H1 (cell line): ENCODE measurements around the gene ADGRV1. TPM values are rescaled to one million over a fixed set of nuclear protein-coding genes. Genes with fewer than 3 reads are reported as not detected.

ENCODE experiments used
- CTCF ChIA-PET: fragments of 300-600 bp; sonication (Branson Sonifier 250); formaldehyde crosslinking; loops from one replicate; lab custom pipeline; 2021; ENCODE audit not compliant: partially characterized antibody; lab: Charles Lee
- POLR2A ChIA-PET: fragments of 300-600 bp; sonication (Branson Sonifier 250); formaldehyde crosslinking; loops from one replicate; lab custom pipeline; 2021; ENCODE audit warnings: inconsistent platforms; ENCODE audit not compliant: partially characterized antibody; lab: Charles Lee
- DNase-seq, 2 experiments: peaks; one replicate each; pipeline versions ENCODE4 v3.0.0 to v3.0.0-alpha.2; 2010 to 2022; ENCODE audit warnings: low spot score in 2 of 2, low read depth in 1 of 2, mixed read lengths in 1 of 2
- FAIRE-seq: peaks from 2 replicates; lab custom pipeline; 2011; peaks lifted over from hg19 to GRCh38; lab: Jason Lieb, UNC
- H2AFZ ChIP-seq: 2 replicates; pipeline ENCODE4 v1.8.1; 2012; ENCODE audit warnings: low read length, inconsistent platforms
- H2AK5ac ChIP-seq: 2 replicates; pipeline ENCODE4 v1.6.1; 2013; ENCODE audit warnings: low read depth, low read length
- H2BK120ac ChIP-seq: replicated peaks from 2 replicates; pipeline ENCODE3; 2013; ENCODE audit warnings: low read depth, low read length, inconsistent platforms
- H2BK12ac ChIP-seq: 2 replicates; pipeline ENCODE4 v1.6.1; 2013; ENCODE audit warnings: low read depth, low read length
- H2BK15ac ChIP-seq: 2 replicates; pipeline ENCODE4 v1.6.1; 2013; ENCODE audit warnings: low read length
- H2BK20ac ChIP-seq: 2 replicates; pipeline ENCODE4 v1.6.1; 2013; ENCODE audit warnings: low read length
- H2BK5ac ChIP-seq: 2 replicates; pipeline ENCODE4 v1.6.1; 2013; ENCODE audit warnings: low read depth, low read length
- H3K14ac ChIP-seq: 2 replicates; pipeline ENCODE4 v1.6.1; 2013; ENCODE audit warnings: inconsistent platforms; ENCODE audit not compliant: insufficient read length
- H3K18ac ChIP-seq: 2 replicates; pipeline ENCODE4 v1.6.1; 2013; ENCODE audit warnings: low read length; ENCODE audit errors: extremely low read depth
- H3K23ac ChIP-seq: 2 replicates; pipeline ENCODE4 v1.6.1; 2013; ENCODE audit warnings: inconsistent platforms; ENCODE audit not compliant: insufficient read length
- H3K23me2 ChIP-seq: 2 replicates; pipeline ENCODE4 v1.6.1; 2013; ENCODE audit warnings: low read depth, low read length
- H3K27ac ChIP-seq: 2 replicates; pipeline ENCODE4 v1.6.1; 2011; ENCODE audit warnings: low read depth, low read length, inconsistent platforms
- H3K27me3 ChIP-seq, 4 experiments: replicated peaks in 1 of 4; 1 replicate in 1 of 4; 2 replicates in 3 of 4; pipeline versions ENCODE4 v1.6.1 to v1.8.1; 2011 to 2013; ENCODE audit warnings: low read length in 3 of 4, mild to moderate bottlenecking in 3 of 4, inconsistent platforms in 2 of 4, mixed read lengths in 2 of 4, moderate library complexity in 1 of 4; ENCODE audit not compliant: control insufficient read depth in 3 of 4, insufficient read depth in 3 of 4; ENCODE audit errors: extremely low read depth in 1 of 4
- H3K36me3 ChIP-seq, 4 experiments: 2 replicates each; pipeline versions ENCODE4 v1.6.1 to v1.8.1; 2011 to 2013; ENCODE audit warnings: mild to moderate bottlenecking in 4 of 4, low read length in 3 of 4, moderate library complexity in 2 of 4, control low read depth in 1 of 4, inconsistent platforms in 1 of 4; ENCODE audit not compliant: insufficient read depth in 4 of 4, control insufficient read depth in 2 of 4
- H3K4ac ChIP-seq: replicated peaks from 2 replicates; pipeline ENCODE3; 2013; ENCODE audit warnings: low read length, low read depth, mixed read lengths, inconsistent platforms; ENCODE audit not compliant: insufficient read length
- H3K4me1 ChIP-seq, 4 experiments: replicated peaks in 1 of 4; 1 replicate in 1 of 4; 2 replicates in 3 of 4; pipeline versions ENCODE4 v1.6.1 to v1.8.1; 2011 to 2013; ENCODE audit warnings: low read length in 3 of 4, inconsistent platforms in 2 of 4, mixed read lengths in 1 of 4; ENCODE audit not compliant: insufficient read depth in 4 of 4, control insufficient read depth in 3 of 4
- H3K4me2 ChIP-seq, 2 experiments: 2 replicates each; pipeline versions ENCODE4 v1.6.1 to v1.8.1; 2011 to 2013; ENCODE audit warnings: low read depth in 2 of 2, low read length in 2 of 2, control low read depth in 1 of 2, inconsistent platforms in 1 of 2, mild to moderate bottlenecking in 1 of 2; ENCODE audit not compliant: insufficient read depth in 1 of 2
- H3K4me3 ChIP-seq, 4 experiments: fragments of 200-600, 300-600 bp in 1 of 4; sonication (generic), shearing (Covaris generic), sonication (Bioruptor Twin) in 1 of 4; 2 replicates each; pipeline versions ENCODE4 v1.5.1 to v1.8.1; 2011 to 2016; ENCODE audit warnings: low read length in 4 of 4, low read depth in 3 of 4, control low read depth in 2 of 4, inconsistent platforms in 2 of 4, mild to moderate bottlenecking in 2 of 4, mixed read lengths in 1 of 4, moderate library complexity in 1 of 4; ENCODE audit not compliant: insufficient read depth in 2 of 4; ENCODE audit errors: extremely low read depth in 1 of 4
- H3K56ac ChIP-seq: replicated peaks from 2 replicates; pipeline ENCODE3; 2013; ENCODE audit warnings: low read depth, mild to moderate bottlenecking, mixed read lengths, low read length, inconsistent platforms; ENCODE audit not compliant: insufficient read length
- H3K79me1 ChIP-seq: 2 replicates; pipeline ENCODE4 v1.6.1; 2013; ENCODE audit warnings: low read depth, low read length, control low read depth
- H3K79me2 ChIP-seq, 2 experiments: 2 replicates each; pipeline versions ENCODE4 v1.6.1 to v1.8.1; 2012 to 2013; ENCODE audit warnings: low read length in 2 of 2, mild to moderate bottlenecking in 2 of 2, inconsistent platforms in 1 of 2; ENCODE audit not compliant: insufficient read depth in 2 of 2, control insufficient read depth in 1 of 2
- H3K9ac ChIP-seq, 4 experiments: replicated peaks in 1 of 4; 1 replicate in 1 of 4; 2 replicates in 3 of 4; pipeline versions ENCODE4 v1.6.1 to v1.8.1; 2011 to 2013; ENCODE audit warnings: low read depth in 3 of 4, low read length in 3 of 4, control low read depth in 2 of 4, mild to moderate bottlenecking in 2 of 4, moderate library complexity in 2 of 4, inconsistent platforms in 1 of 4; ENCODE audit errors: extremely low read depth in 1 of 4
- H3K9me3 ChIP-seq, 2 experiments: 2 replicates each; pipeline versions ENCODE4 v1.6.1 to v1.8.1; 2012 to 2013; ENCODE audit warnings: mild to moderate bottlenecking in 2 of 2, moderate library complexity in 2 of 2, control low read depth in 1 of 2, inconsistent platforms in 1 of 2, low read depth in 1 of 2, low read length in 1 of 2, mixed read lengths in 1 of 2; ENCODE audit not compliant: insufficient read depth in 2 of 2
- H4K20me1 ChIP-seq, 2 experiments: replicated peaks in 1 of 2; 2 replicates each; pipeline versions ENCODE3 to v1.8.1; 2011 to 2013; ENCODE audit warnings: inconsistent platforms in 2 of 2, low read length in 2 of 2, mild to moderate bottlenecking in 1 of 2; ENCODE audit not compliant: insufficient read depth in 2 of 2, control insufficient read depth in 1 of 2
- H4K5ac ChIP-seq: 2 replicates; pipeline ENCODE4 v1.6.1; 2013; ENCODE audit warnings: low read length, low read depth, mixed read lengths, inconsistent platforms; ENCODE audit not compliant: insufficient read length
- H4K8ac ChIP-seq: 2 replicates; pipeline ENCODE4 v1.8.0; 2013; ENCODE audit warnings: mild to moderate bottlenecking, moderate library complexity, low read length, inconsistent platforms; ENCODE audit not compliant: insufficient read depth; ENCODE audit errors: extremely low read depth
- H4K91ac ChIP-seq: replicated peaks from 2 replicates; pipeline ENCODE3; 2013; ENCODE audit warnings: low read length, mixed read lengths, inconsistent platforms; ENCODE audit not compliant: insufficient read length
- BRCA1 ChIP-seq: IDR thresholded peaks from 2 replicates; pipeline ENCODE4 v1.6.1; 2012; ENCODE audit warnings: low read depth, low read length, improper control_type of control experiment
- CHD1 ChIP-seq: IDR thresholded peaks from 2 replicates; pipeline ENCODE4 v1.6.1; 2012; ENCODE audit warnings: low read depth, low read length, improper control_type of control experiment
- CHD2 ChIP-seq: IDR thresholded peaks from 2 replicates; pipeline ENCODE4 v1.6.1; 2012; ENCODE audit warnings: low read length, improper control_type of control experiment
- POLR2AphosphoS5 ChIP-seq: IDR thresholded peaks from 2 replicates; pipeline ENCODE4 v1.6.1; 2011; ENCODE audit warnings: low read depth, low read length
- WGBS, 2 experiments: shearing (Covaris generic) in 1 of 2; methylation state at CpG; one replicate each; pipeline versions ENCODE4 v1.1.6 to v1.1.7; 2013 to 2015; ENCODE audit warnings: low lambda C conversion rate in 2 of 2, mixed read lengths in 2 of 2, inconsistent platforms in 1 of 2, low coverage in 1 of 2, missing lambda C conversion rate in 1 of 2; ENCODE audit not compliant: insufficient replicate concordance in 2 of 2, insufficient coverage in 1 of 2, insufficient read length in 1 of 2; ENCODE audit errors: extremely low coverage in 1 of 2, missing lambda C conversion rate in 1 of 2; 5-methylcytosine and 5-hydroxymethylcytosine counted together
- polyA plus RNA-seq, 7 experiments: library from polyadenylated mRNA; depleted of rRNA in 3 of 7; stranded (reverse) in 5 of 7; unstranded in 2 of 7; fragments of >200 nt in 5 of 7; fragments of 200-250 nt in 2 of 7; gene quantifications; 1 replicate in 5 of 7; 2 replicates in 1 of 7; 4 replicates in 1 of 7; pipeline versions ENCODE4 v1.2.1 to v1.2.3, GENCODE V29; 2011 to 2013; ENCODE audit warnings: missing spikeins in 2 of 7, mixed read lengths in 2 of 7
- total RNA-seq: library from RNA; stranded (reverse); fragmentation: NEBNext Ultra II Directional; extraction: Animal tissue kit (Norgen Biotek cat#: 25700); gene quantifications from 2 replicates; pipeline ENCODE4 v1.2.1, GENCODE V29; 2021

ADGRV1 gene
- total and polyA plus RNA-seq, 2 of the 8 experiments (the other 6 are each of a cell fraction or from before 2014, with no cell fraction given): 53.1 to 62.2 TPM

DNA sequence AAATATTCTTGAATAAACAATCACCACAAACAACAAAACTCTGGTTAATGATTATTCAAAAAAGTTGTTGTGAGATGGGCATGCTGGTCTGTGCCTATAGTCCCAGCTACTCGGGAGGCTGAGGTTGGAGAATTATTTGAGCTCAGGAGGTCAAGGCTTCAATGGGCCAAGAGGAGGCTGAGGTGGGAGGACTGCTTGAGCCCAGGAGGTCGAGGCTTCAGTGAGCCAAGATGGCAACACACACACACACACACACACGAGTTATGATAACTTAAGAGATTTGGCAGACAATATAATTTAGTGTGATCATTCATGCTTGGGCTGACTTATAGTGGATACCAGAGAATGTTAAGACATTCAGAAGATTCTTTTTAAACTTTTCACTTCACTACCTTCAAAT is 44.1 kb upstream of the ADGRV1 start:
- H2BK12ac ChIP-seq: no peak overlapping the region
- no peaks in the 10 kb centered on the region; the same call in 1 of the 2 replicates for H3K79me1 ChIP-seq
- H2BK120ac ChIP-seq: no peak overlapping the region
- H3K9me3 ChIP-seq: no peaks in the 10 kb centered on the region
- H3K4me2 ChIP-seq: no peak overlapping the region
- no peak overlapping the region for H3K18ac ChIP-seq
- peaks cover 0 to 34% (median 10%) of the 10 kb centered on the region in 4 experiments; a peak in 4 of 8 replicates for H3K36me3 ChIP-seq
- H3K4me3 ChIP-seq: no peak overlapping the region
- no peak overlapping the region for H2AFZ ChIP-seq
- H4K5ac ChIP-seq: no peak overlapping the region
- no peak overlapping the region for H3K4ac ChIP-seq
- H3K4me1 ChIP-seq: no peaks in the 10 kb centered on the region
- H3K56ac ChIP-seq: no peak overlapping the region
- H2BK5ac ChIP-seq: no peak overlapping the region
- no peak overlapping the region for H2AK5ac ChIP-seq
- DNase-seq: no peak
- no peaks in the 10 kb centered on the region for H3K79me2 ChIP-seq
- H3K27me3 ChIP-seq: no peaks in the 10 kb centered on the region
- no peak for FAIRE-seq
- H4K91ac ChIP-seq: no peak overlapping the region
- H2BK15ac ChIP-seq: no peak overlapping the region
- TF ChIP-seq CHD1 (no peak), CHD2 (no peak), BRCA1 (no peak), POLR2AphosphoS5 (peak; percentile 56; the same call in 1 of the 2 replicates)
- ChIA-PET CTCF (interaction anchor here (1.2 kb wide), 1 partner anchor 91 kb away, joined by 4 read pairs; no protein-coding TSS in a partner anchor), POLR2A (interaction anchor here (0.5 to 1.0 kb wide), 3 partner anchors 11 to 43 kb away, joined by 3 read pairs; no protein-coding TSS in a partner anchor)
- H3K23me2 ChIP-seq: no peaks in the 10 kb centered on the region
- no peak overlapping the region for H3K9ac ChIP-seq
- no peak overlapping the region for H3K14ac ChIP-seq
- 89% methylated on average over 3 of the region's 3 CpGs; no CpG with 5 or more reads in 1 of the 2 experiments for WGBS, 2 experiments
- no peak overlapping the region for H3K27ac ChIP-seq
- H3K23ac ChIP-seq: no peak overlapping the region
- H4K20me1 ChIP-seq: peaks cover 0 to 2% of the 10 kb centered on the region in 2 experiments
- no peak overlapping the region for H4K8ac ChIP-seq
- H2BK20ac ChIP-seq: no peak overlapping the region
